NT2/D1 (cell line): ENCODE measurements around the gene CPSF7.
"Not testable (repeated sequence)": the region's sequence is repeated elsewhere in the genome, so short reads cannot be mapped to it uniquely, and the experiment has no call there.

Experiments used
- DNase-seq: peaks from one replicate; pipeline ENCODE4 v3.0.0-alpha.2; 2011; ENCODE audit warnings: low read depth, low spot score
- H3K27me3 ChIP-seq: 2 replicates; pipeline ENCODE4 v1.6.0; 2011; ENCODE audit warnings: mild to moderate bottlenecking; ENCODE audit not compliant: insufficient read length, insufficient read depth
- H3K36me3 ChIP-seq: 2 replicates; pipeline ENCODE4 v1.6.1; 2011; ENCODE audit warnings: mild to moderate bottlenecking, low read length, mixed read lengths; ENCODE audit not compliant: insufficient read depth, insufficient read length
- H3K4me1 ChIP-seq: 2 replicates; pipeline ENCODE4 v1.5.1; 2011; ENCODE audit not compliant: insufficient read depth, insufficient read length
- H3K4me3 ChIP-seq: 2 replicates; pipeline ENCODE4 v1.5.1; 2011; ENCODE audit warnings: low read depth; ENCODE audit not compliant: insufficient read length
- H3K9ac ChIP-seq: 2 replicates; pipeline ENCODE4 v1.6.0; 2011; ENCODE audit warnings: low read depth; ENCODE audit not compliant: insufficient read length
- H3K9me3 ChIP-seq: 2 replicates; pipeline ENCODE4 v1.5.1; 2011; ENCODE audit warnings: mild to moderate bottlenecking, low read length; ENCODE audit not compliant: insufficient read depth
- SUZ12 ChIP-seq: IDR thresholded peaks from 2 replicates; pipeline ENCODE4 v1.6.1; 2011; ENCODE audit not compliant: insufficient read length, insufficient read depth; ENCODE audit errors: extremely low read depth
- YY1 ChIP-seq: IDR thresholded peaks from 2 replicates; pipeline ENCODE4 v1.6.1; 2011; ENCODE audit not compliant: insufficient read length, insufficient read depth
- ZNF274 ChIP-seq: IDR thresholded peaks from 2 replicates; pipeline ENCODE4 v1.6.1; 2011; ENCODE audit warnings: mild to moderate bottlenecking, low read depth, low read length

CPSF7 gene

GRCh38 chr11:61439615-61440014, 9.8 kb upstream of the CPSF7 start:
- H3K4me3 ChIP-seq, result no peak overlapping the region
- H3K36me3 ChIP-seq, result peaks cover 79% of the 10 kb centered on the region
- TF ChIP-seq SUZ12 (no peak), YY1 (no peak), ZNF274 (no peak)
- H3K27me3 ChIP-seq, result no peaks in the 10 kb centered on the region
- H3K4me1 ChIP-seq, result peaks cover 3% of the 10 kb centered on the region
- H3K9me3 ChIP-seq, result no peaks in the 10 kb centered on the region
- DNase-seq, result no peak
- no peak overlapping the region for H3K9ac ChIP-seq

DNA sequence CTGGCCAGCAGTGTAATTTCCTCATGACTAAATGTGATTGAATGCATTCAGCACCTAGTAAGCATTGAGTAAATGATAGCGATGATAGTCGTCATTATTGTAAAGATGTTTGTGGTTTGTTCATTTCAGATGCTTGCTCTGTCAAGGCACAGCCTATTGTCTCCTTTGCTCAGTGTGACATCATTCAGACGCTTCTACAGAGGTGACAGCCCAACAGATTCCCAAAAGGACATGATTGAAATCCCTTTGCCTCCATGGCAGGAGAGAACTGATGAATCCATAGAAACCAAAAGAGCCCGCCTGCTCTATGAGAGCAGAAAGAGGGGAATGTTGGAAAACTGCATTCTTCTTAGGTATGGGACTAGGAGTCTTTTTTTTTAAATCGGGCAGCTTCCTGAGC, 7.7 kb upstream of the CPSF7 start:
- Histone ChIP-seq H3K4me1 (peaks cover 3% of the 10 kb centered on the region), H3K9ac (no peak overlapping the region), H3K4me3 (no peak overlapping the region), H3K27me3 (no peaks in the 10 kb centered on the region), H3K36me3 (peaks cover 74% of the 10 kb centered on the region), H3K9me3 (no peaks in the 10 kb centered on the region)
- no peak for DNase-seq
- TF ChIP-seq YY1, result no peak
- no peak for TF ChIP-seq SUZ12
- TF ChIP-seq ZNF274, result no peak

- H3K36me3 ChIP-seq, result peaks cover 54% of the 10 kb centered on the region
These were observed 1.1 kb upstream of the CPSF7 start for GRCh38 chr11:61430839-61431238.

DNA sequence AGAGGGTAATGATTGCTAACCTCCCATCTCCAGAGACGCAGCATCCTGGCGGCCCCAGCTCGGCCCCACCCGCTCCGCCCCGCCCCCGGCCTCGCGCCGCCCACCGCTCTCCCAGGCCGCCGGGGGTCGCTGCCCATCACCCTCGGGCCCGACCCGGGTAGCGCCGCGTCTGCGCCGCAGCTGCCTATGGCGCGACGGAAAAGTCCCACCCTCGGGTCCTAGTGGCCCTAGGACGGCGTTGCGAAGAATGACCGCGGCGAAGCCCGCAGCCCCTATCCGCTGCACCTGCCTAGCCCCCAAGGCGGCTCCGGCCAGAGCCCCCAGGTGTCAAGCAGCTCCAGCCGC, 457 bp downstream of the CPSF7 start:
- H3K36me3 ChIP-seq, result peaks cover 69% of the 10 kb centered on the region
- H3K4me3 ChIP-seq, result peak overlapping the region; percentile 93
- H3K9ac ChIP-seq, result peak overlapping the region; percentile 99
- DNase-seq, result peak; percentile 47
- no peaks in the 10 kb centered on the region for H3K27me3 ChIP-seq
- TF ChIP-seq SUZ12 (no peak), YY1 (no peak), ZNF274 (no peak)
- H3K9me3 ChIP-seq, result no peaks in the 10 kb centered on the region
- H3K4me1 ChIP-seq, result no peaks in the 10 kb centered on the region

More at GRCh38 chr11:61430839-61431238, 1.1 kb upstream of the CPSF7 start:
- H3K4me1 ChIP-seq, H3K9me3 ChIP-seq, H3K27me3 ChIP-seq, DNase-seq: not testable (repeated sequence)
- peak overlapping the region; percentile 99 for H3K9ac ChIP-seq
- H3K4me3 ChIP-seq, result peak overlapping the region; percentile 93

DNA sequence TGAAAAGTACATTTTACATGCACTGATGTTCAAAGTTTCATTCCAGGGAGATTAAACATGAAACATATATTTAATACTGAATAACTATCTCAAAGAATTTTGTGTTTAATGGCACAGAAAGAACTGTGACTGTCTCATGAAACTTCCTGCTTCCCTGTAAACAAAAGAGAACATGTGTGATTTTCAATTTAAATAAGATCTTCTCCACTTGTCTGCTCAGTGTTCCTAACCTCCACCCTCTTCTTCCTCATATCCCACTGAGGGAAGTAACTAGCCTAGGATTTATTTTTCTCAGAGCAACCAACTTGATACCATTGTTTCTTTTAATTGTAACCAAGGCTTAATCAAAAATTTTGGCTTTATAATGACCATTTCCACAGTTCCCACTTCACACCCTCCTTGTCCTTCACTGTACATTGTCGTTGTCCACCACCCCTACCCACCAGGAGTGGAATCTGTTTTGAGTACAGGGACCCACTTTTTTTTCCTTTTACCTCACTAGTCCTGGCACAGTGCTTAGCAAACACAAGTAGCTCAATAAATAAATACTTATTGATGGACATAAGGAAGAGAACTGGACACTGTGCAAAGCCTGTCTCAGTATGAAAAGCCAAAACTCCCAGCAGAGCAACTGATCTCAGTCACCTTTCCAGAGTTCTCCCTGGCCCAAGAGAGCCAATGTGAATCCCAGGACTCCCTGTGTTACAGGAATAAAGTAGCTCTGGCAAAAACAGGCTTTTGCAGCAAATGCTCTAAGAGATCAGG, 4.2 kb downstream of the CPSF7 start:
- Histone ChIP-seq H3K9me3 (no peaks in the 10 kb centered on the region), H3K4me1 (no peaks in the 10 kb centered on the region), H3K27me3 (no peaks in the 10 kb centered on the region), H3K4me3 (no peak overlapping the region), H3K9ac (no peak overlapping the region), H3K36me3 (peaks cover 81% of the 10 kb centered on the region)
- DNase-seq, result no peak
- TF ChIP-seq SUZ12, result no peak
- TF ChIP-seq YY1, result no peak
- TF ChIP-seq ZNF274, result no peak

- Histone ChIP-seq H3K4me3 (no peak overlapping the region), H3K9ac (no peak overlapping the region), H3K27me3 (no peaks in the 10 kb centered on the region), H3K36me3 (peaks cover 97% of the 10 kb centered on the region), H3K9me3 (no peaks in the 10 kb centered on the region), H3K4me1 (no peaks in the 10 kb centered on the region)
- no peak for TF ChIP-seq ZNF274
- no peak for TF ChIP-seq YY1
- no peak for TF ChIP-seq SUZ12
- DNase-seq, result no peak
These were observed 7.5 kb downstream of the CPSF7 start for GRCh38 chr11:61422226-61422625.

DNA sequence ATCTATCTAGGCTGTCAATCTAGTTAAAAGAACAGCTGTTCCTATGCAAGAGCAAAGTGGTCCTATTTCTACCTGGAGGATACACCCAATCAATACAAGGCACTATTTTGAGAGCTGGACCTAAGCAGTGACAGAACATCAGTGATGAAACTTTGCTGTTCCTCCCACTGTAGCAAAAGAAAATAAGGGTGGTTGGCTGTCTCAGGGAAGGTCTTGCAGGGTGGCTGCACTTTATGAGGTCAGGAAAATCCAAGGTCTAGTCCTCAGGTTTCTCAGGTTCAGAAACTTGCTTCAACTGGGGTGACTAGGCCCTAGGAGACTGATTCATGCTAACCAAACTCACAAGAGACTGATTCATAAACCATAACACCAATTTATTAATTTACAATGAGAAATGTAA, 11.6 kb downstream of the CPSF7 start:
- no peak for DNase-seq
- H3K36me3 ChIP-seq, result peaks cover 96% of the 10 kb centered on the region
- H3K27me3 ChIP-seq, result no peaks in the 10 kb centered on the region
- H3K4me1 ChIP-seq, result no peaks in the 10 kb centered on the region
- TF ChIP-seq YY1, result no peak
- no peak for TF ChIP-seq SUZ12
- TF ChIP-seq ZNF274, result no peak
- no peak overlapping the region for H3K4me3 ChIP-seq
- no peaks in the 10 kb centered on the region for H3K9me3 ChIP-seq
- no peak overlapping the region for H3K9ac ChIP-seq
